ENCODE data around the gene ROBO1. TPM values are rescaled to one million over a fixed set of nuclear protein-coding genes. Genes with fewer than 3 reads are reported as not detected.

Gene ROBO1
- total and polyA plus RNA-seq, 2 donors (not counting 1 experiment from before 2014, with no cell fraction given): 0.27 to 3.2 TPM

DNA sequence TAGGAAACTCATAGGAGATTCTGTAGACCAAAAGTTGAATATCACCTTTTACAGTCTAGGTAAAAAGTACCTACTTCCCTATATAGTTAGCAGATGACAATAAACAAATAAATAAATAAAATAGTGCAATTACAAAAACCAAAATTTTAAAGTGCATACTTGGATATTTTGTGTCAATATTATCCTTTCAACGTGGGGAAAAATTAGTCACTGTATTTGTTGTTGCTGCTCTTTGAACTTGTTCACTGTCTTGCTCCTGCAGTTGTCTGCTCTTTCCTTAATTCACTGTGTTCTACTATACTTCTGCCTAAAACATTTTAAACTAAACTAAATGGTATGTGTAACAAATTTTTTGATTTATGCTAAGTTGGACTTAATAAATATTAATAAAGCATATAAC, 889.0 kb downstream of the ROBO1 start:
- TF ChIP-seq, protein P1, sequence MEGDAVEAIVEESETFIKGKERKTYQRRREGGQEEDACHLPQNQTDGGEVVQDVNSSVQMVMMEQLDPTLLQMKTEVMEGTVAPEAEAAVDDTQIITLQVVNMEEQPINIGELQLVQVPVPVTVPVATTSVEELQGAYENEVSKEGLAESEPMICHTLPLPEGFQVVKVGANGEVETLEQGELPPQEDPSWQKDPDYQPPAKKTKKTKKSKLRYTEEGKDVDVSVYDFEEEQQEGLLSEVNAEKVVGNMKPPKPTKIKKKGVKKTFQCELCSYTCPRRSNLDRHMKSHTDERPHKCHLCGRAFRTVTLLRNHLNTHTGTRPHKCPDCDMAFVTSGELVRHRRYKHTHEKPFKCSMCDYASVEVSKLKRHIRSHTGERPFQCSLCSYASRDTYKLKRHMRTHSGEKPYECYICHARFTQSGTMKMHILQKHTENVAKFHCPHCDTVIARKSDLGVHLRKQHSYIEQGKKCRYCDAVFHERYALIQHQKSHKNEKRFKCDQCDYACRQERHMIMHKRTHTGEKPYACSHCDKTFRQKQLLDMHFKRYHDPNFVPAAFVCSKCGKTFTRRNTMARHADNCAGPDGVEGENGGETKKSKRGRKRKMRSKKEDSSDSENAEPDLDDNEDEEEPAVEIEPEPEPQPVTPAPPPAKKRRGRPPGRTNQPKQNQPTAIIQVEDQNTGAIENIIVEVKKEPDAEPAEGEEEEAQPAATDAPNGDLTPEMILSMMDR (IDR thresholded peaks at IDR 0.05): no peak
- no peak for TF ChIP-seq EZH2 (IDR thresholded peaks at IDR 0.05; ENCODE audit: borderline replicate concordance, insufficient read depth, low read depth, low read length, poor library complexity, severe bottlenecking)
- H3K4me2 ChIP-seq (replicated peaks; ENCODE audit: low read depth, low read length, poor library complexity, severe bottlenecking): no peak overlapping the region
- H3K9me3 Mint-ChIP-seq (ENCODE audit: insufficient read depth): peaks cover 2% of the 10 kb centered on the region
- no peak overlapping the region for H3K9ac ChIP-seq (ENCODE audit: low read length)
- ATAC-seq (ENCODE audit: low read depth): no peak
- H4K20me1 ChIP-seq (ENCODE audit: control insufficient read depth, insufficient read depth, low read length, poor library complexity, severe bottlenecking): no peaks in the 10 kb centered on the region
- ChIA-PET POLR2A (no interaction called here), CTCF (no interaction called here)
- H3K79me2 ChIP-seq (ENCODE audit: control insufficient read depth, insufficient read depth, low read length): no peaks in the 10 kb centered on the region
- intact Hi-C loops (cut with micrococcal nuclease): no loop called here
- no peaks in the 10 kb centered on the region for H3K27me3 ChIP-seq (replicated peaks in 1 of 4; ENCODE audit: control extremely low read depth in 1 of 4, control insufficient read depth in 3 of 4, insufficient read depth in 4 of 4, low read length in 3 of 4)
- H3K4me1 ChIP-seq (ENCODE audit: control insufficient read depth in 2 of 2, insufficient read depth in 2 of 2, low read length in 2 of 2): no peaks in the 10 kb centered on the region
- no peak for DNase-seq
- no peak overlapping the region for H2AFZ ChIP-seq (ENCODE audit: insufficient read depth, low read depth, low read length, poor library complexity, severe bottlenecking)
- no peak overlapping the region for H3K4me3 Mint-ChIP-seq
- no peaks in the 10 kb centered on the region for H3K4me1 Mint-ChIP-seq
- H3K4me3 ChIP-seq (ENCODE audit: control extremely low read depth in 1 of 5, extremely low read depth in 1 of 5, insufficient read depth in 1 of 5, low read depth in 2 of 5, low read length in 4 of 5): no peak overlapping the region
- no CpG with 5 or more reads among the region's 1 CpG for WGBS (ENCODE audit: insufficient coverage)
- no peaks in the 10 kb centered on the region for H3K36me3 ChIP-seq (replicated peaks in 1 of 2; ENCODE audit: control extremely low read depth in 1 of 2, control insufficient read depth in 1 of 2, extremely low read depth in 1 of 2, insufficient read depth in 2 of 2, low read length in 1 of 2)
- no peak overlapping the region for H3K27ac Mint-ChIP-seq
- H3K27ac ChIP-seq (ENCODE audit: low read length in 2 of 2): no peak overlapping the region
- H3K27me3 Mint-ChIP-seq: no peaks in the 10 kb centered on the region
- no peaks in the 10 kb centered on the region for H3K9me3 ChIP-seq (ENCODE audit: control extremely low read depth in 1 of 3, control insufficient read depth in 2 of 3, insufficient read depth in 1 of 3, low read length in 2 of 3)

DNA sequence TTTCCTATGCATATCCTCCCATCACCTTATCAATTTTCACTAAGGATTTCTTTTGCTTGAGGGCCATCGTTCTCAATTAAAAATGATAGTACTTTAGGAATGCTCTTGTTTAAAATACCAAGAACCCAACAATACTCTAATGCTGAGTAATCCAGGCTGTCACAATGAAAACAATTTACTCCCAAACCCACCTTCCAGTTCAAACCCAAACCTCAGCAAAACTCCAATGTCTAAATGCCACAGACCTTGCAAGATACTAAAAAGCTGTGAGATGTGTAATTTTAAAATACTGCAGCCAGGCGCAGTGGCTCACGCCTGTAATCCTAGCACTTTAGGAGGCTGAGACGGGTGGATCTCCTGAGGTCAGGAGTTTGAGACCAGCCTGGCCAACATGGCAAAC, 889.8 kb downstream of the ROBO1 start:
- Mint-ChIP-seq H3K27ac (no peak overlapping the region), H3K4me3 (no peak overlapping the region), H3K27me3 (no peaks in the 10 kb centered on the region), H3K4me1 (no peaks in the 10 kb centered on the region), H3K9me3 (ENCODE audit: insufficient read depth) (peaks cover 2% of the 10 kb centered on the region)
- H3K4me2 ChIP-seq (replicated peaks; ENCODE audit: low read depth, low read length, poor library complexity, severe bottlenecking): no peak overlapping the region
- WGBS (ENCODE audit: insufficient coverage): 90% methylated on average over 3 of the region's 4 CpGs
- H3K79me2 ChIP-seq (ENCODE audit: control insufficient read depth, insufficient read depth, low read length): no peaks in the 10 kb centered on the region
- H3K4me1 ChIP-seq (ENCODE audit: control insufficient read depth in 2 of 2, insufficient read depth in 2 of 2, low read length in 2 of 2): no peaks in the 10 kb centered on the region
- no peak for DNase-seq
- ATAC-seq (ENCODE audit: low read depth): no peak
- no peak overlapping the region for H3K27ac ChIP-seq (ENCODE audit: low read length in 2 of 2)
- ChIA-PET CTCF (no interaction called here), POLR2A (no interaction called here)
- H2AFZ ChIP-seq (ENCODE audit: insufficient read depth, low read depth, low read length, poor library complexity, severe bottlenecking): no peak overlapping the region
- no peaks in the 10 kb centered on the region for H3K9me3 ChIP-seq (ENCODE audit: control extremely low read depth in 1 of 3, control insufficient read depth in 2 of 3, insufficient read depth in 1 of 3, low read length in 2 of 3)
- intact Hi-C loops (cut with micrococcal nuclease): no loop called here
- no peak overlapping the region for H3K9ac ChIP-seq (ENCODE audit: low read length)
- TF ChIP-seq EZH2 (IDR thresholded peaks at IDR 0.05; ENCODE audit: borderline replicate concordance, insufficient read depth, low read depth, low read length, poor library complexity, severe bottlenecking): no peak
- TF ChIP-seq, protein P1 (IDR thresholded peaks at IDR 0.05): no peak
- no peaks in the 10 kb centered on the region for H4K20me1 ChIP-seq (ENCODE audit: control insufficient read depth, insufficient read depth, low read length, poor library complexity, severe bottlenecking)
- H3K4me3 ChIP-seq (ENCODE audit: control extremely low read depth in 1 of 5, extremely low read depth in 1 of 5, insufficient read depth in 1 of 5, low read depth in 2 of 5, low read length in 4 of 5): no peak overlapping the region
- no peaks in the 10 kb centered on the region for H3K36me3 ChIP-seq (replicated peaks in 1 of 2; ENCODE audit: control extremely low read depth in 1 of 2, control insufficient read depth in 1 of 2, extremely low read depth in 1 of 2, insufficient read depth in 2 of 2, low read length in 1 of 2)
- no peaks in the 10 kb centered on the region for H3K27me3 ChIP-seq (replicated peaks in 1 of 4; ENCODE audit: control extremely low read depth in 1 of 4, control insufficient read depth in 3 of 4, insufficient read depth in 4 of 4, low read length in 3 of 4)

All from B cell (primary cell).